ENCODE data around the gene XPNPEP3. TPM values are rescaled to one million over a fixed set of nuclear protein-coding genes. Genes with fewer than 3 reads are reported as not detected.
A peak's percentile ranks its signal among the peaks of the same experiment; 100 is the strongest.

Gene XPNPEP3
- polyA plus RNA-seq (2012; rRNA removed): 8.6 and 10.7 TPM in 2 replicates
- polyA plus RNA-seq (2012; cell fraction: cytosol; rRNA removed): 8.5 and 8.6 TPM in 2 replicates
- 10.2 and 15.8 TPM in 2 replicates for polyA plus RNA-seq (2012; cell fraction: nucleus; rRNA removed)

DNA sequence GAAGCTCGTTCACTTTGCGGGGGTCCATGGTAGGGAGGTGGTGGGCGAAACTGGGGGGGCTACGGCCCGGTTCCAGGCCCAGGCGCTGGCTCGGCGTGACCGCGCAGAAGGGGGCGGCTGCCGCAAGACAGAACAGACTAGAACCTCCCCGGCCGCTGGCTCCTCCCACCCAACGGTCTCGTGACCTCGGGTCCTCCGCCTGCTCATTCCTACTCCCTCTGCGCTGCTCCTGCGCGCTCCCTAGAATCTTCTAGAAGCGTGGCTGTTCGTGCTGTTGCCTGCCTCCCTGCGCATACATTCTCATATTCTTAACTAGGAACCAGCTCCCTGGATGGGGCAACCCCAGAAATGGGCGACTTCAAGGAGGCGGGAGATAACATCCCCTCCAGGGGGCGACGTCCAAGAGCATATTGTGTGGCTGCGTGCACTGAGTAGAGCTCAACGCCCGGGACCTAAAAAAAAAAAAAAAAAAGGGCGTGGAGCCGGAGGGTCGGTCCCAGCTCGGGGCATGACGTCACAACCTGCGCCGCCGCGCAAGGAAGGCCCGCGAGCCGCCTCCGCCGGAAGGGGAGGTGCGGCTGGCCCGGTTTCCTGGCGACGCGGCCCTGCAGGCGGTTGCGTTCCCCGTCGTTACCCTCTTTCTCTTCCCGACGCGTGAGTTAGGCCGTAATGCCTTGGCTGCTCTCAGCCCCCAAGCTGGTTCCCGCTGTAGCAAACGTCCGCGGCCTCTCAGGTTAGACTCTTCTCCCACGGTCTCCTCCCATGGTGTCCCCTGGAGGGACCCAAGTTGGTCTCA, at the start of gene XPNPEP3, which contains the start of gene ST13:
TSS of gene XPNPEP3 (plus strand) at position 636 of the 796 bp plus-strand sequence. CDS start at position 670, 34 bp downstream.
TSS of gene ST13 (minus strand) at position 127 of the 796 bp plus-strand sequence. CDS start at position 28, 99 bp downstream.
- Histone ChIP-seq H4K20me1 (ENCODE audit: insufficient read depth) (peaks cover 32% of the 10 kb centered on the region; the same call in 1 of the 2 replicates), H3K27me3 (ENCODE audit: insufficient read depth) (no peaks in the 10 kb centered on the region), H3K9me2 (no peaks in the 10 kb centered on the region), H3K4me1 (ENCODE audit: control insufficient read depth in 1 of 2, insufficient read depth in 2 of 2, low read depth in 1 of 2, low read length in 1 of 2) (peaks cover 0 to 9% of the 10 kb centered on the region in 2 experiments; a peak in 3 of 4 replicates), H3K9me3 (no peaks in the 10 kb centered on the region), H3F3A (replicated peaks; ENCODE audit: insufficient read depth) (no peaks in the 10 kb centered on the region), H3K79me2 (ENCODE audit: insufficient read depth) (peaks cover 91% of the 10 kb centered on the region), H3K9ac (peak within 1 kb of the TSS; percentile 95), H2AFZ (ENCODE audit: low read depth) (peak within 1 kb of the TSS; percentile 66; the same call in 1 of the 2 replicates), H3K4me3 (ENCODE audit: low read depth in 2 of 2, low read length in 1 of 2) (peak within 1 kb of the TSS; percentile 76 to 77), H3K27ac (ENCODE audit: low read depth in 2 of 2, low read length in 1 of 2) (peak within 1 kb of the TSS; percentile 93 to 95), H3K36me3 (replicated peaks in 1 of 2; ENCODE audit: control insufficient read depth in 1 of 2, insufficient read depth in 2 of 2, low read length in 1 of 2) (peaks cover 0 to 8% of the 10 kb centered on the region in 2 experiments), H3K4me2 (peak within 1 kb of the TSS; percentile 83)
- DNase-seq: peak; percentile 87
- WGBS (ENCODE audit: low lambda C conversion rate): 0% methylated on average over 20 of the region's 63 CpGs
- ChIA-PET CTCF (interaction anchor here (1.8 kb wide), 1 partner anchor 66 kb away, joined by 6 read pairs; no protein-coding TSS in a partner anchor), POLR2A (interaction anchor here (0.6 to 0.7 kb wide), 2 partner anchors 42 to 205 kb away, joined by 3 read pairs; no protein-coding TSS in a partner anchor)
- TF ChIP-seq MXI1 (IDR thresholded peaks at IDR 0.05; ENCODE audit: low read depth, low read length) (no peak), JUND (IDR thresholded peaks at IDR 0.05) (no peak), TAF1 (IDR thresholded peaks at IDR 0.05; ENCODE audit: borderline replicate concordance, low read depth, low read length) (peak; percentile 20; the same call in 1 of the 2 replicates), NRF1 (IDR thresholded peaks at IDR 0.05; ENCODE audit: low read depth, low read length) (peak; percentile 37; the same call in 1 of the 2 replicates), TCF12 (IDR thresholded peaks at IDR 0.05) (no peak), CHD2 (IDR thresholded peaks at IDR 0.05; ENCODE audit: low read length, partially characterized antibody) (no peak), RAD21 (IDR thresholded peaks at IDR 0.05; ENCODE audit: low read length) (no peak), CTCF (IDR thresholded peaks at IDR 0.05) (peak; percentile 37), RFX5 (IDR thresholded peaks at IDR 0.05; ENCODE audit: low read length) (no peak), POLR2AphosphoS5 (IDR thresholded peaks at IDR 0.05; ENCODE audit: low read depth, low read length) (no peak), SIN3A (IDR thresholded peaks at IDR 0.05; ENCODE audit: borderline replicate concordance, low read depth, low read length) (no peak), EP300 (IDR thresholded peaks at IDR 0.05; ENCODE audit: borderline replicate concordance in 1 of 2, low read depth in 1 of 2, low read length in 1 of 2) (peak in 1 of 2 experiments; percentile 27; a peak in 2 of 4 replicates), FOXM1 (IDR thresholded peaks at IDR 0.05; ENCODE audit: low read depth) (no peak), GATA2 (CRISPR knock-in tag; IDR thresholded peaks at IDR 0.05) (no peak), ELF1 (IDR thresholded peaks at IDR 0.05) (peak; percentile 35; the same call in 1 of the 2 replicates), EZH2phosphoT487 (IDR thresholded peaks at IDR 0.05; ENCODE audit: borderline replicate concordance, low read depth) (no peak), RCOR1 (IDR thresholded peaks at IDR 0.05; ENCODE audit: low read length) (no peak), REST (IDR thresholded peaks at IDR 0.05; ENCODE audit: low read depth, low read length) (no peak), MEF2A (IDR thresholded peaks at IDR 0.05; ENCODE audit: borderline replicate concordance, low read depth) (no peak), GABPA (IDR thresholded peaks at IDR 0.05; ENCODE audit: low read depth) (peak; percentile 85), FOXJ3 (CRISPR knock-in tag; IDR thresholded peaks at IDR 0.05) (no peak; the same call in 1 of the 2 replicates), YY1 (IDR thresholded peaks at IDR 0.05; ENCODE audit: low read depth) (no peak), NFIC (IDR thresholded peaks at IDR 0.05; ENCODE audit: borderline replicate concordance) (no peak)
- TF ChIP-seq, protein P1, sequence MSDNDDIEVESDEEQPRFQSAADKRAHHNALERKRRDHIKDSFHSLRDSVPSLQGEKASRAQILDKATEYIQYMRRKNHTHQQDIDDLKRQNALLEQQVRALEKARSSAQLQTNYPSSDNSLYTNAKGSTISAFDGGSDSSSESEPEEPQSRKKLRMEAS (IDR thresholded peaks at IDR 0.05; ENCODE audit: low read depth): peak; percentile 35
- TF ChIP-seq, protein P2, sequence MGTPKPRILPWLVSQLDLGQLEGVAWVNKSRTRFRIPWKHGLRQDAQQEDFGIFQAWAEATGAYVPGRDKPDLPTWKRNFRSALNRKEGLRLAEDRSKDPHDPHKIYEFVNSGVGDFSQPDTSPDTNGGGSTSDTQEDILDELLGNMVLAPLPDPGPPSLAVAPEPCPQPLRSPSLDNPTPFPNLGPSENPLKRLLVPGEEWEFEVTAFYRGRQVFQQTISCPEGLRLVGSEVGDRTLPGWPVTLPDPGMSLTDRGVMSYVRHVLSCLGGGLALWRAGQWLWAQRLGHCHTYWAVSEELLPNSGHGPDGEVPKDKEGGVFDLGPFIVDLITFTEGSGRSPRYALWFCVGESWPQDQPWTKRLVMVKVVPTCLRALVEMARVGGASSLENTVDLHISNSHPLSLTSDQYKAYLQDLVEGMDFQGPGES (IDR thresholded peaks at IDR 0.05; ENCODE audit: low read depth, low read length): no peak
- TF ChIP-seq, protein P3, sequence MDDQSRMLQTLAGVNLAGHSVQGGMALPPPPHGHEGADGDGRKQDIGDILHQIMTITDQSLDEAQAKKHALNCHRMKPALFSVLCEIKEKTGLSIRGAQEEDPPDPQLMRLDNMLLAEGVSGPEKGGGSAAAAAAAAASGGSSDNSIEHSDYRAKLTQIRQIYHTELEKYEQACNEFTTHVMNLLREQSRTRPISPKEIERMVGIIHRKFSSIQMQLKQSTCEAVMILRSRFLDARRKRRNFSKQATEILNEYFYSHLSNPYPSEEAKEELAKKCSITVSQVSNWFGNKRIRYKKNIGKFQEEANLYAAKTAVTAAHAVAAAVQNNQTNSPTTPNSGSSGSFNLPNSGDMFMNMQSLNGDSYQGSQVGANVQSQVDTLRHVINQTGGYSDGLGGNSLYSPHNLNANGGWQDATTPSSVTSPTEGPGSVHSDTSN (IDR thresholded peaks at IDR 0.05): no peak

Data from SK-N-SH (cell line).